CD4-positive, CD25-positive, alpha-beta regulatory T cell (primary cell): ENCODE results near the gene SELENOS. TPM values are rescaled to one million over a fixed set of nuclear protein-coding genes. Genes with fewer than 3 reads are reported as not detected.

Experiments
- ATAC-seq, 2 donors: fragments of 150-1000 bp; cut with Tn5 transposase; one replicate each; pipeline ENCODE4 v1.10.0; 2021; ENCODE audit warnings: low read depth in 2 of 2, moderate number of reproducible peaks in 2 of 2, moderate library complexity in 1 of 2
- DNase-seq, 3 donors: peaks; one replicate each; pipeline versions ENCODE4 v3.0.0 to v3.0.0-alpha.2; 2012 to 2022; ENCODE audit warnings: mixed read lengths in 1 of 3
- H3K27ac ChIP-seq: one replicate; pipeline ENCODE4 v1.7.0; 2013; ENCODE audit warnings: mild to moderate bottlenecking, low read length; ENCODE audit not compliant: insufficient read depth, poor library complexity, severe bottlenecking
- H3K27me3 ChIP-seq: one replicate; pipeline ENCODE4 v1.7.0; 2013; ENCODE audit warnings: low read length; ENCODE audit not compliant: control insufficient read depth, insufficient read depth
- H3K36me3 ChIP-seq: one replicate; pipeline ENCODE4 v1.7.0; 2013; ENCODE audit warnings: mild to moderate bottlenecking, low read length, moderate library complexity; ENCODE audit not compliant: control insufficient read depth, insufficient read depth
- H3K4me1 ChIP-seq: 2 replicates; pipeline ENCODE4 v1.7.0; 2013; ENCODE audit warnings: mild to moderate bottlenecking, low read length; ENCODE audit not compliant: insufficient read depth, control insufficient read depth, poor library complexity, severe bottlenecking
- H3K4me3 ChIP-seq: one replicate; pipeline ENCODE4 v1.7.0; 2013; ENCODE audit warnings: low read depth, mild to moderate bottlenecking, low read length, moderate library complexity
- H3K9me3 ChIP-seq, 2 experiments: 1 replicate in 1 of 2; 2 replicates in 1 of 2; pipeline ENCODE4 v1.7.0; 2013; ENCODE audit warnings: low read length in 2 of 2, mild to moderate bottlenecking in 1 of 2, moderate library complexity in 1 of 2; ENCODE audit not compliant: control insufficient read depth in 2 of 2
- H3K27ac Mint-ChIP-seq, 3 donors: one replicate each; pipeline ENCODE4 v1.8.0; 2020 to 2022; ENCODE audit warnings: mild to moderate bottlenecking in 3 of 3, mixed read lengths in 3 of 3, moderate library complexity in 2 of 3
- H3K27me3 Mint-ChIP-seq: one replicate; pipeline ENCODE4 v1.8.0; 2022; ENCODE audit warnings: mild to moderate bottlenecking, mixed read lengths
- H3K36me3 Mint-ChIP-seq: one replicate; pipeline ENCODE4 v1.8.0; 2020; ENCODE audit warnings: mixed read lengths
- H3K4me1 Mint-ChIP-seq, 4 donors: one replicate each; pipeline ENCODE4 v1.8.0; 2020 to 2022; ENCODE audit warnings: mixed read lengths in 4 of 4, mild to moderate bottlenecking in 1 of 4
- H3K4me3 Mint-ChIP-seq, 4 donors: one replicate each; pipeline ENCODE4 v1.8.0; 2020 to 2022; ENCODE audit warnings: mild to moderate bottlenecking in 4 of 4, mixed read lengths in 4 of 4, moderate library complexity in 3 of 4
- H3K9me3 Mint-ChIP-seq, 7 donors: one replicate each; pipeline ENCODE4 v1.8.0; 2020 to 2022; ENCODE audit warnings: mixed read lengths in 7 of 7, mild to moderate bottlenecking in 3 of 7, moderate library complexity in 2 of 7
- polyA plus RNA-seq, 4 donors: library from polyadenylated mRNA; unstranded; fragments of 300-500 nt; fragmentation: Illumina TruSeq; gene quantifications; one replicate each; pipeline ENCODE4 v1.2.3, GENCODE V29; 2021
- total RNA-seq: library from RNA; stranded (reverse); gene quantifications from one replicate; pipeline ENCODE4 v1.2.3, GENCODE V29; 2022

SELENOS gene
- total and polyA plus RNA-seq, 5 donors from 2014 or later, result 32.3 to 72.5 (median 59.0) TPM

DNA sequence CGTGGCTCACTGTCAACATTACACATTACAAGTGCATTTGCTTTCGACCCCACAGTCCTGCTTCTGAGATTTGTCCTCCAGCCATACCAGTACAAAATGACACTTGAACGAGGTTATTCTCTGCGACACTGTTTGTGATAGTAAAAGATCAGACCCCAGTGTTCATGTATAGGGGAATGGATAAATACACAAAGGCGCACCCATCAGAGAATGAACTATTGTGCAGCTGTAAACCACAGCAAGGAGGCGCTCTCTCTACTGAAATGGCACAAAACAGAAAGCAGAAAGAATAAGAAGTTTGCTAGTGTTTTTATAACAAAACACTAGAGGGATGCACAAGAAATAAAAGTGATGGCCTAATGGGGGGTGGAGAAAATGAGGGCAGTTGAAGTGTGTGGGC, 20.5 kb downstream of the SELENOS start:
- Histone ChIP-seq H3K4me1 (peaks cover 8% of the 10 kb centered on the region), H3K4me3 (no peak overlapping the region), H3K27me3 (peaks cover 3% of the 10 kb centered on the region), H3K36me3 (no peaks in the 10 kb centered on the region), H3K9me3 (no peaks in the 10 kb centered on the region), H3K27ac (no peak overlapping the region)
- H3K27ac Mint-ChIP-seq, result no peak overlapping the region
- H3K4me1 Mint-ChIP-seq, result peaks cover 0 to 12% (median 8%) of the 10 kb centered on the region in 4 donors
- no peaks in the 10 kb centered on the region for H3K9me3 Mint-ChIP-seq
- DNase-seq (peak in 1 of 3 donors; percentile 54), ATAC-seq (no peak)
- H3K4me3 Mint-ChIP-seq, result peak overlapping the region in 1 of 4 donors; percentile 78
- no peaks in the 10 kb centered on the region for H3K36me3 Mint-ChIP-seq
- peaks cover 22% of the 10 kb centered on the region for H3K27me3 Mint-ChIP-seq

DNA sequence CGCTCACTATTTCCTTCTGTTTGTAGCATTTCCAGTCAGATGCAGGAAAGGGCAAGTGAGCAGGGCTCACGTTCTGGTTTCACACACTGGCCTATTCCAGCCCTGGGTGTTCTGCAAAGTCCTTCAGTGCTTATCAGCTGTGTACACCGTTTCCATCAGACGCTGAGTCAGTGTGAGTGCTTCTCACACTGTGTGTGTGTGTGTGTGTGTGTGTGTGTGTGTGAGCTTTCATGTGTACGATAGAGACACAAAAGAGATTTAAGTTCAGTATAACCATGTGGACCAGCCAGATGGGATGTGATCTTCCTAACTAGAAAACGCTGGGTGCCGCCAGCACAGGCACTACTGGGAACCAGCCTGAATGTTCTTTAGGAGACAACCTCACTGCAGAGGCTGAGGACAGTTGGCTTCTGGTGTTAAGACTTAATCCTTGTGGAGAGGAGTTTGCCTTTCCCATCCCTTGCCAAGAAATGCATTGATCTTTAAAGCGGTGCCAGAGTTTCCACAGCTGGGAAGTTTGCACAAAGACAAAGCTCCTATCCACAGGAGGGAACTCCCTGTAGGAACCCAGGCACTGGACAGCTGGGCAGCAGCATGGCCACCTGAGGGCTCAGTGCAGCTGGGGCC, 21.6 kb downstream of the SELENOS start:
- Mint-ChIP-seq H3K27ac (no peak overlapping the region), H3K9me3 (no peaks in the 10 kb centered on the region), H3K4me3 (no peak overlapping the region), H3K36me3 (no peaks in the 10 kb centered on the region), H3K4me1 (peaks cover 0 to 12% (median 9%) of the 10 kb centered on the region in 4 donors), H3K27me3 (peaks cover 22% of the 10 kb centered on the region)
- peaks cover 3% of the 10 kb centered on the region for H3K27me3 ChIP-seq
- peaks cover 9% of the 10 kb centered on the region for H3K4me1 ChIP-seq
- ATAC-seq, result no peak
- H3K27ac ChIP-seq, result no peak overlapping the region
- DNase-seq, result no peak
- no peak overlapping the region for H3K4me3 ChIP-seq
- no peaks in the 10 kb centered on the region for H3K9me3 ChIP-seq
- H3K36me3 ChIP-seq, result no peaks in the 10 kb centered on the region

DNA sequence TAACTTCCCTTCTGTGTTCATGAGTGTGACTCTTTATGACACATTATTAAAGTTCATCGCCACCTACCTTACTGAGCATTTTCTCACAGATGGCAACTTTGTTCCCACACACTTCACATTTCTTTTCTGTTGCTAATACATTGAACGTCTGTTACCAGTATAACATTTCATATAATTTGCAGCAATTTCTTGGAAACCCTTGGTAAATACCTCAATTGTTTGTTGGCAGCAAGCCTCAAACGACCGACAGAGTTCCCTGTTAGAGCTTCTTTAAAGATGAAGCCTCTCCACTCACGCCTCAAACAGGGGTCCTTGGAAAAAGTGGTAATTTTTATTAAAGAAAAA, 22.3 kb downstream of the SELENOS start:
- Mint-ChIP-seq H3K4me3 (peak overlapping the region in 1 of 4 donors; percentile 27), H3K9me3 (no peaks in the 10 kb centered on the region), H3K27ac (peak overlapping the region in 1 of 3 donors; percentile 60), H3K36me3 (no peaks in the 10 kb centered on the region), H3K4me1 (peaks cover 0 to 18% (median 16%) of the 10 kb centered on the region in 4 donors), H3K27me3 (peaks cover 17% of the 10 kb centered on the region)
- Histone ChIP-seq H3K9me3 (no peaks in the 10 kb centered on the region), H3K27me3 (peaks cover 3% of the 10 kb centered on the region), H3K36me3 (no peaks in the 10 kb centered on the region), H3K4me1 (peaks cover 16% of the 10 kb centered on the region), H3K4me3 (no peak overlapping the region), H3K27ac (no peak overlapping the region)
- DNase-seq (peak in 1 of 3 donors; percentile 59), ATAC-seq (no peak)

DNA sequence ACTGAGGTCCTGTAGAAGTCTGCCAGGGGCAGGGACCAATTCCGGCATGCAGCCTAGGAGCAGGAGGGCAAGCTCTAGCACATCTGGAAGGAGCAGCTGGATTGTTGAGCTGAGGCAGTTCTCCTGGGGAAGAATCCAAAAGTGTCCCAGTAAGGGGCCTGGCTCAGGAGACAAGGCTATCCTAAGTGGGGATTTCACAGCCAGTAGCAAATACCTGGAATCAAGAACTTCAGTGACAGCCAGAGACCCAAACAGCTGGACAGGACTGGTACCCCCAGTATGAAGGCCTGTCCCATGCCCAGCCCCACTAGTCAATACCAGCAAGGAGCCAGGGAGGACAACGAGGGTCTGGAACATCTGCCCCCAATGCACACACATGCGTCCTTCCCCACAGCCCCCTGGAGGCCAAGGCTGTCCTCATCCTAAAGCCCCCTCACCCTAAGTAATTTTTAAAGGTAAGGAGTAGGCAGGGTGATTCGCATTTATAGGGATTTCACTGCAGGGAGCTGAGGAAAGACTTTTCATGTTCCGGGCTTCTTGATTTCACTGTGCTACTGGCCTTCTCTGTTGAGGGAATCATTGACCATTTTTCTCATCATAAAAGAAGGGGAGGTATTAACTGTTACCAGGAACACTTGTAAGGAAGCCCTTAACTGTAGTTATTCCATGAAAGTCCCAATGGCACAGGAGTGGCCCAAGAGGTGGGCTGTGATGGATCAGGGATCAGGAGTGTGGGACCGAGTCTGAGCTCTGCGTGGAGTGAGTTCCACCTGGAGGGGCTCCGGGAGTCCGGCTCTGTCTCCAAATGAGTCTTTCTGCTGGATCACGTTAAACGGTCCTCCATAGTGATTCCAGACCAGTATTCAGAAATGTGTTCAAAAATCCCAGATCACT, 22.9 kb downstream of the SELENOS start:
- Histone ChIP-seq H3K4me1 (peaks cover 20% of the 10 kb centered on the region), H3K36me3 (no peaks in the 10 kb centered on the region), H3K4me3 (no peak overlapping the region), H3K27ac (no peak overlapping the region), H3K9me3 (no peaks in the 10 kb centered on the region), H3K27me3 (peaks cover 3% of the 10 kb centered on the region)
- peaks cover 12% of the 10 kb centered on the region for H3K27me3 Mint-ChIP-seq
- peaks cover 0 to 23% (median 21%) of the 10 kb centered on the region in 4 donors for H3K4me1 Mint-ChIP-seq
- no peaks in the 10 kb centered on the region for H3K9me3 Mint-ChIP-seq
- peak overlapping the region in 1 of 4 donors; percentile 27 for H3K4me3 Mint-ChIP-seq
- H3K36me3 Mint-ChIP-seq, result no peaks in the 10 kb centered on the region
- H3K27ac Mint-ChIP-seq, result peak overlapping the region in 1 of 3 donors; percentile 60
- DNase-seq, result no peak
- ATAC-seq, result no peak

GRCh38 chr15:101252836-101253235, 24.4 kb downstream of the SELENOS start:
- H3K9me3 ChIP-seq, result no peaks in the 10 kb centered on the region
- ATAC-seq (no peak), DNase-seq (no peak)
- H3K27ac Mint-ChIP-seq, result peak overlapping the region in 2 of 3 donors; percentile 88 to 91
- H3K36me3 Mint-ChIP-seq, result no peaks in the 10 kb centered on the region
- peaks cover 25% of the 10 kb centered on the region for H3K4me1 ChIP-seq
- no peaks in the 10 kb centered on the region for H3K27me3 ChIP-seq
- peak overlapping the region; percentile 90 to 99 (median 94) for H3K4me3 Mint-ChIP-seq
- no peaks in the 10 kb centered on the region for H3K36me3 ChIP-seq
- H3K9me3 Mint-ChIP-seq, result no peaks in the 10 kb centered on the region
- peak overlapping the region; percentile 85 for H3K4me3 ChIP-seq
- H3K4me1 Mint-ChIP-seq, result peaks cover 0 to 36% (median 27%) of the 10 kb centered on the region in 4 donors
- no peak overlapping the region for H3K27ac ChIP-seq
- no peaks in the 10 kb centered on the region for H3K27me3 Mint-ChIP-seq

GRCh38 chr15:101251830-101252820, 25.2 kb downstream of the SELENOS start, which contains the start of gene CHSY1:
Gene CHSY1, minus strand, starts transcription at chr15:101252048. Its CDS starts 592 bp downstream, at chr15:101251456.
- ATAC-seq (peak; percentile 77 to 80), DNase-seq (peak; percentile 79 to 90 (median 88))
- Mint-ChIP-seq H3K4me3 (peak within 1 kb of the TSS; percentile 90 to 99 (median 94)), H3K9me3 (no peaks in the 10 kb centered on the region), H3K36me3 (no peaks in the 10 kb centered on the region), H3K27ac (peak within 1 kb of the TSS; percentile 69 to 92 (median 91)), H3K4me1 (peaks cover 7 to 43% (median 34%) of the 10 kb centered on the region in 4 donors), H3K27me3 (no peaks in the 10 kb centered on the region)
- Histone ChIP-seq H3K4me3 (peak within 1 kb of the TSS; percentile 86), H3K4me1 (peaks cover 30% of the 10 kb centered on the region), H3K27me3 (no peaks in the 10 kb centered on the region), H3K36me3 (no peaks in the 10 kb centered on the region), H3K27ac (peak within 1 kb of the TSS; percentile 67), H3K9me3 (no peaks in the 10 kb centered on the region)
